ENCODE measurements around the gene CD72.

GRCh38 chr9:35604578-35605350, 13.4 kb downstream of the CD72 start, which contains the start of gene TESK1:
- TF ChIP-seq SUZ12 (IDR thresholded peaks at IDR 0.05) (no peak), SP1 (IDR thresholded peaks at IDR 0.05) (no peak), LEF1 (IDR thresholded peaks at IDR 0.05; ENCODE audit: borderline replicate concordance) (no peak), PKNOX1 (IDR thresholded peaks at IDR 0.05) (no peak), BHLHE40 (IDR thresholded peaks at IDR 0.05; ENCODE audit: borderline replicate concordance) (no peak), FOXK2 (IDR thresholded peaks at IDR 0.05) (no peak), ZNF384 (IDR thresholded peaks at IDR 0.05) (no peak), ELF4 (IDR thresholded peaks at IDR 0.05) (no peak)

Data from HEK293T (cell line).